GM21619 (cell line): Measurements from ENCODE around the gene CLASP2.

Experiments
- ATAC-seq: cut with Tn5 transposase; IDR thresholded peaks from one replicate; pipeline ENCODE4 v1.9.1; 2021; ENCODE audit not compliant: unreplicated experiment

CLASP2 gene

DNA sequence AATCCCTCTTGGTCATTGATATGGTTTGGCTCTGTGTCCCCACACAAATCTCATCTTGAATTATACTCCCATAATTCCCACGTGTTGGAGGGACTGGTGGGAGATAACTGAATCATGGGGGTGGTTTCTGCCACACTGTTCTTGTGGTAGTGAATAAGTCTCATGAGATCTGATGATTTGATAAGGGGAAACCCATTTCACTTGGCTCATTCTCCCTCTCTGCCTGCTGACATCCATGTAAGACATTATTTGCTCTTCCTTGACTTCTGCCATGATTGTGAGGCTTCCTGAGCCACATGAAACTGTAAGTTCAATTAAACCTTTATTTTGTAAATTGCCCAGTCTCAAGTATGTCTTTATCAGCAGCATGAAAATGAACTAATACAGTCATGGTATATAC is 171.0 kb downstream of the CLASP2 start:
- ATAC-seq: no peak

DNA sequence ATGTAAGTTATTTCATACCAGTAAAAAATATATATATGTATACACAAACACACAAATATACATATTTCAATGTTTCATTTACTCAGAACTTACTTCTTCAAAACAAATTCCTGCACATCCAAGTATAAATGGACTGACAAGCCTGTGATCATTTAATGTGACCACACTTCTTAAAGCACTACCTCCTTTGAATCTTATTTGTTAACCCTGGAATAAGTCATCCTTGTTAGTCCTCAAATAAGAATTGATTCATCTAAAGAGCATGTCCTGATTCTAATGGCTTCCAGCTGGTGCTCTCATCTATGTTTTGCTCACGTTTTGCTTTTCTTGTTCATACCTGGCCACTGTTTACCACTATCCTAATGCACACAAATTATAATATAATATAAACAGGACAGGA is 173.9 kb downstream of the CLASP2 start:
- no peak for ATAC-seq

DNA sequence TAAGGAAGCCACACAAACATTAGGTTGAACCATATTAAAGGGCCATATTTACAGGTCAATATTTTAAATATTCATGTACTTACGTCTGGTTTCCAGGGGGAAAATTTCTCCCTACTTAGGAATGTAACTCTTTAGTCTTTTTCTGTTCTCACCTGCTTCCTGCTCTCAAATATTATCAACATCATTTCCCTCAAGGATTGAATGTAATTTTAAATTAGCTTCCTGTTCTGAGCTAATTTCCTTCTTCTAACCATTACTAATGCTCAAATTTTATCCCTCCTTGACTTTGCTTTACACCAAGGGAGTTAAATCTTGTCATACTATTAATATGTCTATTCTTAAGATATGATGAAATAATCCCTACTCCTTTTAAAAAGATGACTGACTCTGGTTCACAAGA is 174.5 kb downstream of the CLASP2 start:
- no peak for ATAC-seq

DNA sequence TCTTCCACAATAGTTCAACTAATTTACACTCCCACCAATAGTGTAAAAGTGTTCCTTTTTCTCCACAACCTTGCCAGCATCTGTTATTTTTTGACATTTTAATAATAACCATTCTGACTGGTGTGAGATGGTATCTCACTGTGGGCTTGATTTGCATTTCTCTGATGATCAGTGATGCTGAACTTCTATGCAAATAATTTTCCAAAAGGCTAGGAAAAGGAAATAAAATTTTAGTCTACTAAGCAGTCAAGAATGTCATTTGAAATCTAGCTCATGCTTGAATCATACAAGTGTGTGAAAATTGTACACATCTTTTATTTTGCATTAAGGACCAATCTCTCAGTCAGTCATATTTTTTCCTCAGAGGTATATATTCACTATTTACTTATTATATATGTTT is 176.1 kb downstream of the CLASP2 start:
- ATAC-seq: no peak

DNA sequence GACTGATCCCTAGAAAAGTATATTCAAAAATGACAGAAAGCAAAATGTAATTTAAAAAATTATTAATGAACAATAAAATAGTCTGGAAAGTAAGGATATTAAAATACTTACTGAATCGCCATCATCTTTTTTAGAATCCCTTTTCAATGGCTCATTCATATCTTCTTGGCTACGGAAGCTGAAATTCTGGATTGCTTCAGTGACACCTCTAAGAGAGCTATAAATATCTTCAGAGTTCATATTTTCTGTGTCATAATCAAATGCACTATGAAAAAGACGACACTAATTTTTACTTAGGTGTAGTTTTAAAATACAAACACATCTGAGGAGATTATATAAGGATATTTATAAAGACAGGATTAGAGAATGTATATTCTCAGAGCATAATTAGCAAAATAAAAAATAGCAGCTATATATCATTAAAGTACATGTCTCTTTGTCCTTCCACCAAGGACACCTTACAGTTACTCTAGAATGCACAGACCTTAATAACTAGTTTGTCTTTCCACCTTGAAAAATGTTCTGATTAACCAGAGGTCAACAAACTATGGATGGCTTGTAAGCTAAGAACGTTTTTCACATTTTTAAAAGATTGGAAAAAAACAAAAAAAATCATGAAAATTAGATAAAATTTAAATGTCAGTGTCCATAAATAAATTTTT is 179.2 kb downstream of the CLASP2 start:
- no peak for ATAC-seq

DNA sequence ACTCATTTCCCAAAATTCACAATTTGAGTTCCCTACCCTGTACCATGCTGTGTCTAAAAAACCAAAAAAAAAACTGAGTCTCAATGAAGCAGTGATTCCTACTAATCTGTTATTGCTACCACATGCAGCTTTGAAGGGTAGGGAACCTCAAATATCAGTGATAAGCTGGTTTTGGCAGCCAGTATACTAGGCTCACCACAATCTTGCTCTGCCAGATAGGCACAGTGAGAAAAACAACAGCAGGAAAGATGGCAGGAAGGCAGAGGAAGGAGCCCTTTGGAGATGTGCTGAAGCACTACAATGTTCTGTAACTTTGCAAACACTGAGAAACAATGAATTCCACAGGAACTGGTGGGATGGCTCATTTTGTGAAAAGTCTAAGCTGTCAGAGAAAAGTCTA is 180.9 kb downstream of the CLASP2 start:
- ATAC-seq: no peak

DNA sequence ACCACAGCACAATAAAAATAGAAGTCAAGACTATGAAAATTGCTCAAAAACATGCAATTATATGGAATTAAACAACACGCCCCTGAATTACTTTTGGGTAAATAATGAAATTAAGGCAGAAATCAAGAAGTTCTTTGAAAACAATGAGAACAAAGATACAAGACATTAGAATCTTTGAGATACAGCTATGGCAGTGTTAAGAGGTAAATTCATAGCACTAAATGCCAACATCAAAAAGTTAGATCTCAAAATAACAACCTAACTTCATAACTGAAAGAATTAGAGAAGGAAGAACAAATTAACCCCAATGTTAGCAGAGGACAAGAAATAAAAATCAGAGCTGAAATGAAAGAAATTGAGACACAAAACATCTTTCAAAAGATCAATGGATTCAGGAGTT is 191.3 kb downstream of the CLASP2 start:
- no peak for ATAC-seq

DNA sequence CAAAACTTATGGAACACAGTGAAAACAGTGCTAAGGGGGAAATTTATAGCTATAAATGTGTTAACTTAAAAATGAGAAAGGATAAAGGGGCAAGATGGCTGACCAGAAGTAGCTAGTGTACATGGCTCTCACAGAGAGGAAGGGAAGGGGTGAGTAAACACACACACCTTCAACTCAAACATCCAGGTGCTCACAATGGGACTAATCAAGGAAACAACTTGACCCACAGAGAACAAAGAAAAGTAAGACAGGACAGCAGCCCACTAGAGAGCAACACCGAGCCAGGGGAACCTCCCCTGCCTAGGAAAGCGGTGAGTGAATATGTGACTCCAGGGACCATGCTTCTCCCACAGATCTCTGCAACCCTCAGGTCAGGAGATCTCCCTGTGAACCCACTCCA is 192.8 kb downstream of the CLASP2 start:
- ATAC-seq: no peak

DNA sequence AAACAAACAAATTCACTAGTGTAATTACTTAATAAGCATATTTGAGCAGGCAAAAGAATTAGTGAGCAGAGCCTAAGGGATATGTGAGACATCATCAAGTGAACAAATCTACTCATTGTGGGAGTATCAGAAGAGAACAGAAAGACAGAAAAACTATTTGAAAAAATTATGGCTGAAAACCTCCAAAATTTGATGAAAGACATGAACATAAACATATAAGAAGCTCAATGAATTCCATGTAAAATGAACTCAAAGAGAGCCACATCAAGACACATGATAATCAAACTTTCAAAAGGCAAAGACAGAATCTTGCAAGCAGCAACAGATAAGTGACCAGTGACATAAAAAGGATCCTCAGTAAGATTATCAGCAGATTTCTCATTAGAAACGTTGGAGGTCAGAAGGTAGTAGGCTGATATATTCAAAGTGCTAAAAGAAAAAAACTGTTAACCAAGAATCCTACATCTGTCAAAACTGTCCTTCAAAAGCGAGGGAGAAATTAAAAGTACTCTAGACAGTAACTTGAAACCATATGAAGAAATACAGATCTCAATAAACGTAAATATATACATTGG is 194.9 kb downstream of the CLASP2 start:
- no peak for ATAC-seq

DNA sequence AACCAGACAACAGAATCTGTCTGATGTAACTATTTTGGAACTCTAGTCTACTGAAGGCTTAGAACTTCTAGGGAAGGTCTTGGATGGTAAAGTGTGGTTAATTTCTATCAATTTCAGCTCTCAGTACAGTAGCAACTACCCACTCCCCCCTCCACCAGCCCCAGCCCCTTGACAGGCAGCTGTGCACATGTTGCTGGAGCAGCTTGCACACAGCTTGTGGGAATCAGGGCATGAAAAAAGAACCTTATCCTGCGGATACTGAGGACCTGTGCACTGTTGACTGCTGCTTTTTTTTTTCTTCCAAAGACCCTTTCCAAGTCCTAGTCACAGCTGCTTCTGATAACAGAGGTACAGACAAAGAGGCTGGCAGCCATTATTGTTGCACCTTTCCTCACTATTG is 196.3 kb downstream of the CLASP2 start:
- ATAC-seq: no peak

DNA sequence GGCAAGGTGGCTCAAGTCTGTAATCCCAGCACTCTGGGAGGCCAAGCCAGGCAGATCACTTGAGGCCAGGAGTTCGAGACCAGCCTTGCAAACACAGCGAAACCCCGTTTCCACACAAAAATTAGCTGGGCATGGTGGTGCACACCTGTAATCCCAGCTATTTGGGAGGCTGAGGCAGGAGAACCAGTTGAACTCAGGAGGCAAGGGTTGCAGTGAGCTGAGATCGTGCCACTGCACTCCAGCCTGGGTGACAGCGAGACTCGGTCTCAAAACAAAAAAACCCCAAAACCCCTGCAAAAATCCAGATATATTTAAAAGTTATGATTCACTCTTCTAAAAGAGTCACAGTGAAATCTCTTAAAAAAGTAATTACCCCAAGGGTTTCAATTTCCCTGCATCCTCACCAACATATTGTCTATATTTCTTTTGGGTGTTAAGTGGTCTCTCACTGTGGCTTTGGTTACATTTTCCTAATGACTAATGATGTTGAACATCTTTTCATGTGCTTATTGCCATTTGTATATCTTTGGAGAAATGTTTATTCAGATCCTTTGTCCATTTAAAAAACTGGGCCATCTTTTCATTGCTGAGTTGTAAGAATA is 204.7 kb downstream of the CLASP2 start:
- ATAC-seq: no peak

DNA sequence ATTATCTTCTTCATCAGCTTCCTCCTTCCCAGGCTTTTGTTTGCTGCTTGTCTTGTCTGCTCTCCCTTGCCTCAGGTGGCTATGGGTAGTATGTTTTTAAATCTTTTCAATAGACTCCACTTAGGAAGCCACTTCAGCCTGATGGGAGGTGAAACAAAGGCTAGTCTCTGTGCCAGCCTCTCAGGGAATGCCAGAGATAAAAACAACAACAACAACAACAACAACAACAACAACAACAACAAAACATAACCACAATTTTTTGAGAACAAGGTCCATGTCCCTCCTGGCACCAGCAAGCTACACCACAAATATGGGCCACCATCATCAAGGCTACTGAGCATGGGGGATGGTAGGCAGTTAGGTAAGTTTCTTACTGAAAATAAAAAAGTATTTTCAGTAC is 213.0 kb downstream of the CLASP2 start:
- no peak for ATAC-seq

DNA sequence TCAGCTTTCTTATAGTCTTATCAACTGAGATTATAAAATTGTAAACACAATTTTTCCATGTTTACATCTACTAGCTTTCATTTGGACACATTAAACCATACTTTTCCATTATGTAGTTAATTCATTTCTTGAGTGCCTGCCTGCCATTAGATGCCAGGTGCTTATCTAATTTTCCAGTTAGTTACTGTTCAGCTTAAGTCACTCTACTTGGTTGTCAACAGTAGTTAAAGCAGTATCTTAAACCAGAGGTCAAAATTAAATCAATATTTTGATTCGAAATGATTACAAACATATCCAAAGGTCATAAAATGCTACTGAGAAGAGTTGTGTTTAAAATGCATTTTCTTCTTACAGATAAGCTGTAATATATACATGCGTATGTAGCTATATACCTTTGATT is 221.6 kb downstream of the CLASP2 start:
- ATAC-seq: no peak

DNA sequence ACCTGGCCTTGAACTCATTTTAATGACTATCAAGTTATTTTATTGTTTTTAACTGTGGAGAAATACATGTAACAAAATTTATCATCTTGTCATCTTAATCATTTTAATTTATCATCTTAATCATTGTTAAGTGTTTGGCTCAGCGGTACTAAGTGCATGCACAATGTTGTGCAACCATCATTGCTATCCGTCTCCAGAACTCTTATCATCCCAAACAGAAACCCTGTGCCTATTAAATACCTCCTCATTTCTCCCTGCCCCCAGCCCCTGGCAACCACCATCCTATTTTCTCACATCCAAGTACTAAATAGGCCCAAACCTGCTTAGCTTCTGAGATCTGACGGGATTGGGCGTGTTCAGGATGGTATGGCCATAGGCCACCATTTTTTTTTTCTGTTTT is 226.3 kb downstream of the CLASP2 start:
- ATAC-seq: no peak

DNA sequence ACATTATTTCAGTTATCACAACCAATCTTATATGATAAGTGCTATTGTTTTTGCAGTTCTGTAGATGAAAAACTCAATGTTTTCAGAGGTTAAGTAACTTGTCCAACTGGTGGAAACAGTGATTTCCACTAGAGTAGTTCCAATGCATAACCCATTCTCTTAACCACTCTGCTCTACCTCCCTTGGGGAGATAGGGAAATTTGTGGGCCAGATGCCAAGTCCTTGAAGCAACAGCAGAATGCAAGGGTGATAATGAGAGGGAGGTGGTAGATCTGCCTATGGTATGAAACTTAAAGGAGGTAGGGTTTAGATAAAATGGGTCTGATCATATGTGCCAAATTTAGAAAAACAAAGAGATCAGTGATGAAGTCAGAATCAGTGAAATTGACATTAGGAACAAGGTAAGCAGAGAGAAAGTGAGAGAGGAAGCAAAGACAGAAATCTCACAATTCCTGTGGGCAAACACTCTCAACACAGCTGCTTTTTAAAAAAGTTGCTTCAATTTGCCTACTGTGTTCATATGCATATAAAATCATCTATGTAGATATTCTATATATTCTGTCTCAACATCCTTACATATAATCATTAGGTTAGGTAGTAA is 227.3 kb downstream of the CLASP2 start:
- peak; percentile 53 for ATAC-seq

DNA sequence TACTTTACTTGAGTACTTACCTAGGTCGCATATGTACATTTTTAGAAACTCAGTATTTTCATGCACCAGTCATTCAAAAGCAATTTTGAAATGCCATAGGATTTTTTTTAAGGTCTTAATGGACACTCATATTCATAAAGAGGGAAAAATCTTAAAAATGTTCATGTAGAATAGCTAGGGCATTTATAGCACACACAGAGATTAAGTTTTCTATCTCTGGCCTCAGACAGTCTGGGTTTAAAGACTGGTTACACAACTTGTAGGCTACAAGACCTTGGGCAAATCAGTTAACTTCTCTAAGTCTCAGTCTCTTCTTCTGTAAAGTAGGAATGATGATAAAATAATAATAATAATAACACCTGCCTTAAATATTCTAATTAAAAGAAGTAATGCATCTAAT is 229.4 kb downstream of the CLASP2 start:
- no peak for ATAC-seq

DNA sequence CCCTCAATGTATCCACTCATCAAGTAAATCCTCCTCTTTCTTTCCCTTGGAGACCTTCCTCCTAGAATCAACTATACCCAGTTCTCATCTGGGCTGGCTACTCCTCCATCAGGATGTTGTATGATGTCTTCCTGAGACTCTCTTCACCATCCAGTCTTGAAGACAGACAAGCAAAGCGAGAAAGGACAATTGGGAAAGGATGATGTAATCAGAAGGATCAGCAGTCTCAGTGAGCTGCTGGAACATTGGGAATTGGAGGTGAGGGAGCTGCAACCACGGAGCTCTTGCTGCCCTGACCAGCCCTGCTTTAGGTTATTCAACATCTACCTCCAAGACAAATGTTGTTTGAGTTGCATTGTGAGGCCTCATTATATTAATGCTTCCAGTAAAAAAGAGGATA is 229.8 kb downstream of the CLASP2 start:
- ATAC-seq: no peak

DNA sequence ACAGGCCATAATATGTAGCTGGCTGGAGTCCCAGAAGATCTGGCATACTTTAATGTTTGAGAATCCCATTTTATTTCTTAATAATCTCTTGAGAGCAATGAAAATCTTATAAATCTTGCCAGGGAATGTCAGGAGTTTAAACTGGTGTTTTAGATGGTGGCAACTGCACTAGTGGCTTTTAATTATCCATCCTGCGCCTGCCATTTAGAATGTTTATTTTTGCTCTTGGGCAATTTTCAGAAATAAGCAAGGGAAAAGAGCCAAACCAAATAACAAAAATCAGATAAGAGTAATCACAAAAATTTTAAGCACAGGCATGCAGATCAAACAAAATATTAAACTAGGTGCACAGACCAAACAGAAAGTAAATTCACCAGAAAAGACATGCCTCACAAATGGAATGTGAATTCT is 235.9 kb downstream of the CLASP2 start:
- no peak for ATAC-seq

DNA sequence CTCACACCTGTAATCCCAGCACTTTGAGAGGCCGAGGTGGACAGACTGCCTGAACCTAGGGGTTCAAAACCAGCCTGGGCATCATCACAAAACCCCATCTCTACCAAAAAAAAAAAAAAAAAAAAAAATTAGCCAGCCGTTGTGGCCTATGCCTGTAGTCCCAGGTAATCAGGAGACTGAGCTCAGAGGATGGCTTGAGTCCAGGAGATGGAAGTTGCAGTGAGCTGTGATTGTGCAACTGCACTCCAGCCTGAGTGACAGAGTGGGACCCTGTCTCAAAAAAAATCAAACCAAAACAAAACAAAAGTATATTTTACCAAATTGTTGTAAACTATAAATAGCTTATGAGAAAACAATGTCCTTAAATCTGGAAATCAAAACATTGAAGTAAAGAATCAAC is 243.2 kb downstream of the CLASP2 start:
- no peak for ATAC-seq

DNA sequence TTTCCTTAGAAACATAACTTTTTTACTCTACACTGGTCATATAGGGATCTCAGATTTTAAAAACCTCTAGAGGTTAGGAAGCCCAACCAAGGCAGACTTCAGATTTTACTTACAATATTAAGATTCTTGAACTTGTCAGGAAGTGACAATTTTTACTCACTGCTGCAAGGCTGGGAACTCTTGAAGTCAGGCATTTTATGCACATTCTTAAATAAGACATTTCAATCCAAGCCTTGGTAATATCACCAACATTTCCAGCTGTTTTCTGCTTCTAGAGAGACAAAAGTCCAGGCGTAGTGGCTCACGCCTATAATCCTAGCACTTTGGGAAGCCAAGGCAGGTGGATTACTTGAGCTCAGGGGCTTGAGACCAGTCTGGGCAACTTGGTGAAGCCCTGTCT is 244.2 kb downstream of the CLASP2 start:
- no peak for ATAC-seq

DNA sequence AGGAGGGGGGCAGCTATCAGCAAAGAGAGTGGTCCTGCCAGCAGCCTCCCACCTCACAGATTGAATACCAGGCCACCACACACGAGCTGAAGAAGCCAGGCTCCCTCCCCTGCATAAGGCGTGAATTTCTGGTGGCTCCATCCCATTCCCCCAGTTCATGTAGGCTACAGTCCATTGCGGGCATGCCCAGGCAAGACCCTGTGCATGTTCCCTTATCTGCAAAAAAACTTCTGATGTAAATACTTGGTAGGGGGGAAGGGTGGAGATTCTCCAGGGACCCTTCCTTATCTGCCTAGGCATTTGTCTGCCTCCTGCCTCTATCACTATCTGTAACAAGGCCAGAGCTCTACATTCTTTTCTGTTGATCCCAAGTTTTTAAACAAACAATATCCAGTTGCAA is 250.3 kb downstream of the CLASP2 start:
- no peak for ATAC-seq

DNA sequence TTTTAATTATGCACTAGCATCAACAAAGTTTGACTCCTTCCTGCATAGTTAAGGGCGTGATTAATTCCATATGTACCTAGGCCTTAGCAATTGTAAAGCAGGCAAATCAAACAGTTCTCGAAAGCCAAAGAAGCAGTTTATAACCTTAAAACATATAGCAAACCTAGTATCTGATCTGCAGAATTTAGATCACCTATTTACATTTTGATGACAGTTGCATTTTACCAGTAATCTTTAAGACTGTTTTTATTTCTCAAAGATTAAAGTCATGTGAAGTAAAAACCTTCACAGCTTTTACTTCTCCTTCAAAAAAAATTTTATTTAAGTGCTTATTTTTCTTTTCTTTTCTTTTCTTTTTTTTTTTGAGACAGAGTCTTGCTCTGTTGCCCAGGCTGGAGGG is 257.0 kb downstream of the CLASP2 start:
- no peak for ATAC-seq
